ENCODE data around the gene WNT5B.
"Not testable (repeated sequence)": the region's sequence is repeated elsewhere in the genome, so short reads cannot be mapped to it uniquely, and the experiment has no call there.

The WNT5B gene

DNA sequence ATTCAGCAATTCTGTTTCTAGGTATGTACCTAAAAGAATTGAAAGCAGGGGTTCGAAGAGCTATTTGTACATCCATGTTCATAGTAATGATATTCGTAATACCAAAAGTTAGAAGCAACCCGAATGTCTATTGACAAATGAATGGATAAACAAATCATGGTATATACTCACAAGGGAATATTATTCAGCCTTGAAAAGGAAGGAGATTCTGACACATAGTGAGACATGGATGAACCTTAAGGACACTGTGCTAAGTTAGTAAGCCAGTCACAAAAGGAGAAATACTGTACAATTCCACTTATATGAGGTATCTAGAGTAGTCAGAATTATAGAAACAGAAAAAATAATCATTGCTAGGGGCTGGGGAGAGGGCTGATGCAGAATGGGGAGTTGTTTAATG is 30.3 kb upstream of the WNT5B start:
- no peak for DNase-seq (ENCODE audit: low spot score)

DNA sequence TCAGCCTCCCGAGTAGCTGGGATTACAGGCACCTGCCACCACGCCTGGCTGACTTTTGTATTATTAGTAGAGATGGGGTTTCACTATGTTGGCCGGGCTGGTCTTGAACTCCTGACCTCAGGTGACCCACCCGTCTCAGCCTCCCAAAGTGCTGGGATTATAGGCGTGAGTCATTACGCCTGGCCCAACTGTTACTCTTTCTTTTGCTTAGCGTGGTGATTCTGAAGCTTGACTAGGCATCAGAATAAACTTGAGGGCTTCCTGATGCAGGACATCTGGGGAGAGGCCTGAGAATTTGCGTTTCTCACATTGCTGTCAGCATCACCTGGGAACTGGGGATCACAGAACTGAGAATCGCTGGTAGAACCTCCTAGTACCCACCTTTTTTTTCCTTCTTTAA is 26.3 kb upstream of the WNT5B start:
- not testable (repeated sequence) for DNase-seq (ENCODE audit: low spot score)

DNA sequence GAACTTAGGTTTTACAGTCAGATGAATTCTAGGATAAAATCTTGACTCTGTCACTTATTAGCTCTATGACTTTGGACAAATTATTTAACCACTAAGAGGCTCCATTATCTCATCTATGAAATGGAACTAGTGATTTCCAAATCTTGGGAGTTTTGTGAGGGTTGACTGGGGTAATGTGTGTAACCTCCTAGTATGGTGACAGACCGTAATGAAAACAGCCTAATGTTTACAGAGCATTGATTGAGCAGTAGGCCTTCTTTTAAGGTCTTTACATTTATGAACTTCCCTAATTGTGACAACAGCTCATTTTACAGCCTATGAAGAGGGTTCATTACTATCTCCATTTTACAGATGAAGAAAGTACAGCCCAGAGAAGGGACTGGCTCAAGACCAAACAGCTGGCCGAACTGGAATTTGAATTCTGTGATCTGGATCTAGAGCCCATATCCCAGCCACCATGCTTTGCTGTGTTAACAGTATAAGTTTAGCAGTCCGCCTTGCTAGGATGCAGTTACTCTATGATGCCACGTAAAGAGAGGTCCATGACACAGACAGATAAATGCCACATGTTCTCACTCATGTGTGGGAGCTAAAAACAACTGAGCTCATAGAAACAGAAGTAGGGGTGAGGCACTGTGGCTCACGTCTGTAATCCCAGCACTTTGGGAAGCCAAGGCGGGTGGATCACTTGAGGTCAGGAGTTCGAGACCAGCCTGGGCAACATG is 25.6 kb upstream of the WNT5B start:
- no peak for DNase-seq (ENCODE audit: low spot score)

DNA sequence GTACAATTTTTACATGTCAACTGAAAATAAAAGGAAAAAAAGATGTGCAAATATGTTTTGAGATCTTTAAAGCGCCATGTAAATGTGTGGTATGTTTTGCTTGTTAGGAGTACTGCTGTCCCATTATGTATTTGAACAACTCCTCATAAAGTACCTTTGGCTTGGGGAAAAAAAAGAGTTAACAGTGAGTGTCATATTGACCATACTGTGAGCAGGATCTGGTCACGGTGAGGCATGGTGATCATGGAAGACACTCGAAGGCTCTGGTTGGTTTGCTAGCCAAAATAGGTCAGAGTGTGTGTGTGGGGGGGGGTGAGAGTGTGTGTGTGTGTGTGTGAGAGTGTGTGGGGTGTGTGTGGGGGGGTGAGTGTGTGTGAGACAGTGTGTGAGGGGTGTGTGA is 24.6 kb upstream of the WNT5B start:
- no peak for DNase-seq (ENCODE audit: low spot score)

DNA sequence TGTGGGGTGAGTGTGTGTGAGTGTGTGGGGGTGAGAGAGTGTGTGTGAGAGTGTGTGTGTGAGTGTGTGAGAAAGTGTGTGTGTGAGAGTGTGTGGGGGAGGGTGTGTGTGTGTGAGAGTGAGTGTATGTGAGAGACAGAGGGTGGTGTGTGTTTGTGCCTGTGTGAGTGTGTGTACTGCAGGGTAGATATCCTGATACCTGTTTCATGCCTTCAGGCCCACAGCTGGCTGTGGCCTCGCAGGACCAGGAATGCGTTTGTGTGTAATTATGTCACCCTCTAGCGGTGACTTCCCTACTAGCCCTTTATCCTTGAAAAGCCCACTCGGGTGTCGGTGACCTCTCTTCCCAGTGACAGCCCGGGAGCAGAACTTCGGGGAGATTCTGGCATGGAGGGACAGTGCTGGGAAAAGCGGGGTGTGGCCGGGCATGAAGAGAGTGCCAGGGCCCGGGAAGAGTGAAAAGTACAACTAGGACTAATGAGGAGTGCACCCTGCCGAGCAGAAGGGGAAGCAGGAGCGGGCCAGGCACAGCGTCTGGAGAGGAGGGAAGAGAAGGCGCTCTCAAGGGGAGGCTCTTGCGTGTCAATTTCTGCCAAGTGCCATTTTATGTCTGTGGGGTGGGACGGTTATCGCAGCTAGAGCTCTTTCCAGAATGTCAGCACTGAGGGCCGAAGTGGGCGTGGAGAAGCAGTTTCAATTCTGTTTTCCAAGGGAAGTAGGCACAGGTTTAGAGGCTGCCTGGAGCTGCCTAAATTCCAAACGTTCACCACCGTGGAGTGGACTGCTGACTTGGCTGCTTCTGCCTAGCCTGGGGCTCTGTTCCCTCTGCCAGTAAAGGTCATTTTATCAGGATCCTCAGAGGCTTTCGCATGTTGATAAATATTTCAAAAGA is 23.7 kb upstream of the WNT5B start:
- peak; percentile 78 for DNase-seq (ENCODE audit: low spot score)

DNA sequence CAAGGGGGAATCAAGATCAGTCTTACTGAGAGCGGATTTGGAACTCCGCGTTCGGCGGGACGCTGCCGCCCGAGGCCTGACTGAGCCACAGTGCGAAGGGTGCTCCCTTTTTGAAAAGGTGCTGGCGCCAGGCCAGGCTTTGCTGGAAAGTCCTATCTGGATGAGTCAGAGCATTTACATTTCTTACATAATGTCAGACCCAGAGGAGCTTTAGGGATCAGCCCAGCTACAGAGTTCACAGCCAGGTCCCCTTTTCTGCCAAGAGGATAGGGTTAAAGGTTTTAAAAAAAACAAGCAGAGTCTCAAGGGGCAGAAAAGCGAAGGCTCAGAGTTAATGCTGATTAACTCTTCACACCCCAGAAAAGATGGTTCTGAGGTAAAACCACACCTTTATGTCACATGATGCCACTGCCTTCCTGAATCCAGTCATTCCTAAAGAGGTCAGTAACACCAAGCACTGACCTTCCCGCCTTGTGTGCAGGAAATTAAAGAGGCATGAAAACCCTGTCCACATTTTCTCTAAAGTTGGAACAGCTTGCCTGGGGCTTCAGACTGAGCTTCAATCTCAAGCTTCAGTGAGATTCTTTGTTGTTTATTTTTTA is 22.9 kb upstream of the WNT5B start:
- peak; percentile 69 for DNase-seq (ENCODE audit: low spot score)

DNA sequence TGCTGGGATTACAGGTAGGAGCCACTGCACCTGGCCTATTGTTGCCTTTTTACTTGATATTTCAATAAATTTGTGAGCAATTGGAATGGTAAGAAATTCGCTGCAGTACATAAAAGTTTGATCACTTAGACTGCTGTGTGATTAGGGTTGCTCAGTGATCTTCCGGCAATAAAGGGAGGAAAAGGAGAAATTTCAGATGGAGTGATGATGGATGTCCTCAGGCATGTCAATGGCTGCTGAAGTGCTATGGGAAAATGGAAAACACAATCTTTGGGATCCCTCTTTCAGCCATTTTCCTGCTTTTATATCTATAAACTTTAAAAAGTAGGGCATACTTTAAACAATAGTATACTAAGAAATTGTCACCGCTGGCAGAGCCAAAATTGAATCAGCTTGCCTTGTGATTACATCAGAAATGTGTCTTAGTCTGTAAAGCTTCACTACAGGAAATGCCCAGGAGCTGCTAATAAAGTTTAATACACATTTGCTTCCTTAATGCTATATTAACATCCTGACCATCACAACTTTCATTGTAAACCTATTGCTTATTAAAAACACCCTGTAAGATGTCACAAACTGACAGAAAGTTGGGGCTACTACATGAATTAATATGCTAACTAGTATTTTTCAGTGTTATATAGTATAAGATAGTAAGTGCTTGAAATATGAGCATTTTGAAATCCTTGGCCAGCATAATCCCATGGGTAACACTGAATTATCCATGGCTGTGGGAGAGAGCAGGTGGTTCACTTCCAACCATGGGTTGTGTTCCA is 20.9 kb upstream of the WNT5B start:
- DNase-seq (ENCODE audit: low spot score) = no peak

DNA sequence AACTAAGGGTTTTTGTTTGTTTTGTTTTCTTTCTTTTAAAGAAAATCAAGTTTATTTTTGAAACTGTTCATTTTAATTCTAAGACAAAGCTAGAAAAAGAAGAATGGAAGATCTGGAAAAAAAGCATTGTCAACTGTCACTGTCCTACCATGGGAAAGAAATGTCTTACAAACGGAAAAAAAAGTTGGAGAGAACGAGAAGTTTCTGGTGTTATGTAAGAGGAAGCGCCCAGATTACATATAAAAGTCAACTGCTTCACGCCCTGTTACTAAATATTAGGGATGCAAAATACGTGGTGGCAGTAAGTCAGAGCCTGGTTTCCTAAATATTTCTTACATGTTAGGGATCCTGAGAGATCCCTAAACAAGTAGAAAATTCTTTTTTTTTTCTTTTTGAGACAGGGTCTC is 20.3 kb upstream of the WNT5B start:
- no peak for DNase-seq (ENCODE audit: low spot score)

DNA sequence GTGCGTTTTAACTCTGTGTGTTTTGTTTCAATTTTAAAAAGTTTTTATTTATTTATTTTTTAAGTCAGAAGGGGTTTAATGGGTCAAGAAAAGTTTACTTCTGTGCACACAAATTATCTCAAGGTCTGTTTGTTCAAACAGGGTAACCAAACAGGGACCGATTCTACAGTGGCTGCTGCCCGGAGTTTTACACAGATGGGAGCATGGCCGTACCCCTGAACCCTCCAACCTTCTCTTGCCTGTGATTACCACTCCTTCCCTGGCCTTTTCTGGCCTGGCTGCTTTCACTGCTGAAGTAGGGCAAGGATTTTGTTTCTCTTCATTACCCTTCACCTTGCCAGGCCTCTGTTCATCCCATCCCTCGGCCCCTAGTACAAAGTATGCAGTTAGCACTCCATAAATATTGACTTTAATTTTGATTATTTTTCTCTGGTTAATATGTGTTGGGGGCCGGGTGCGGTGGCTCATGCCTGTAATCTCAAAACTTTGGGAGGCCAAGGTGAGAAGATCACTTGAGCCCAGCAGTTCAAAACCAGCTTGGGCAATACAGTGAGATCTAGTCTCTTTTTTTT is 18.9 kb upstream of the WNT5B start:
- no peak for DNase-seq (ENCODE audit: low spot score)

DNA sequence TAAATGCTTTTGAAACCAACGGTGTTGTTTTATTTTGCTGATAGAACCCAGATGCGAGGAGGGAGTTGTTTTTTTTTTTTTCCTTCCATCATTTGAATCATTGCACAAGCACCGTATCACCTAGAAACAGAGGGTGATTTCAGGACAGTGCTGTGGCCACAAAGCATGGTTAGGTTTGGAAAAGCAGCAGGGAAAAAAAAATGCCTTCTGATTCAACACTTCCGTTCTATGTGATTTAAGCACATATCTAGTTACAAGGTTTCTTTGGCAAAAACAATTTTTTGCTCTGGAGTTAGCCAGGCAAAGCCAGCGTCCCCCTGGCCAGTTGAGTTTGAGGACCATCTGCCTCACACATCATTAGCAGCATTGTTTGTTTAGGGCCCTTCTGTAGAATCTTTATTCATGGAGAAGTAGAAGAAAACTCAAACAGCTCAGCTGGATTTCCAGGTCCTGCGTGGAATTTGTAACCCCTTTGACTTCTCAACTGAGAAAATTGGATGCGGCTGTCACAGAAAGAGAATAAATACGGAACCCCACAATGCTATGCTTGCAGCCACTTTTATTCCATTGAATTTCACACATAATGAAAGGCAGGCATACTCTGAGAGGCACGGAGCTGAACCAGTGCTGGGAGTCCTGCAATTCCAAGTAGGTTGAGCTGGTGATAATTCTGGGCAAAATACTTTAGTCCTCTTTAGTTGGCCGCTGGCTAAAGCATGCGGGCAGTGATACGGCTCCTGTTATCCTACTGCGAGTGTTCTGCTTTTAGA is 17.0 kb upstream of the WNT5B start:
- DNase-seq (ENCODE audit: low spot score) = no peak

DNA sequence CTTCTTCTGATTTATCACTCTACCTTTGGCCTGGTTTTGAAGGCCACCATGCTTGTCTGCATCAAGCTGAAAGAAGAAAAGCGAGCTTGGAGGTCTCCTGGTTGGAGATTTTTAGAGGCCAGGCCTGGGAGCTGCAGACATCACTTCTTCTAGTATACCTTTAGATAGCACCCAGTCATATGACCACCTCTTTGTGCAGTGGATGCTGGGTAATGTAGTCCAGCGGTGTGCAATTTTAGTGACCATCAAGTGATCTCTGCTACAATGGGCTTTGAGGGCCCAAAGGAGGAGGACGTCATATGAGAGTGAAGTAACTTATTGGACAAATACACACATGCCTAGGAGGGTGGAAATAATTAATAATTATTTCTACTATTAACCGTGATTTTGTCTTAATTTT is 15.2 kb upstream of the WNT5B start:
- DNase-seq (ENCODE audit: low spot score) = no peak

DNA sequence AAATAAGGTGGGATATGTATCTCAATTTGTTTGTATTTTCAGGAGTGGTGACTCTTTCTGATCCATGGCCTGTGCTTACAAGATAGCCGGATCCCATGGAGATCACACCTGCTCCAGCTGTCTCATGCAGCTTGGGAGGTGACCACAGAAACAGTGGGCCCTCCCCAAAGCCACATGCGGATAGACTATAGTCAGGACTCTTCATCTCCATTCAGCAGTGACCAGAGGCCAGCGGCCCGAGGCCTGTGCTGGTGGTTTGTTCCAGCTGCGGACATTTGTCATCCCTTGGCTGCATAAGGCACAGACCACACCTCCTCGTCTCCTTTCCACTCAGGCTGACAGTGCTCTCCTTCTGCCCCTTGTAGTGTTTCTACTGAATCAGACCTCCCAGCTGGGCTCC is 14.7 kb upstream of the WNT5B start:
- no peak for DNase-seq (ENCODE audit: low spot score)

DNA sequence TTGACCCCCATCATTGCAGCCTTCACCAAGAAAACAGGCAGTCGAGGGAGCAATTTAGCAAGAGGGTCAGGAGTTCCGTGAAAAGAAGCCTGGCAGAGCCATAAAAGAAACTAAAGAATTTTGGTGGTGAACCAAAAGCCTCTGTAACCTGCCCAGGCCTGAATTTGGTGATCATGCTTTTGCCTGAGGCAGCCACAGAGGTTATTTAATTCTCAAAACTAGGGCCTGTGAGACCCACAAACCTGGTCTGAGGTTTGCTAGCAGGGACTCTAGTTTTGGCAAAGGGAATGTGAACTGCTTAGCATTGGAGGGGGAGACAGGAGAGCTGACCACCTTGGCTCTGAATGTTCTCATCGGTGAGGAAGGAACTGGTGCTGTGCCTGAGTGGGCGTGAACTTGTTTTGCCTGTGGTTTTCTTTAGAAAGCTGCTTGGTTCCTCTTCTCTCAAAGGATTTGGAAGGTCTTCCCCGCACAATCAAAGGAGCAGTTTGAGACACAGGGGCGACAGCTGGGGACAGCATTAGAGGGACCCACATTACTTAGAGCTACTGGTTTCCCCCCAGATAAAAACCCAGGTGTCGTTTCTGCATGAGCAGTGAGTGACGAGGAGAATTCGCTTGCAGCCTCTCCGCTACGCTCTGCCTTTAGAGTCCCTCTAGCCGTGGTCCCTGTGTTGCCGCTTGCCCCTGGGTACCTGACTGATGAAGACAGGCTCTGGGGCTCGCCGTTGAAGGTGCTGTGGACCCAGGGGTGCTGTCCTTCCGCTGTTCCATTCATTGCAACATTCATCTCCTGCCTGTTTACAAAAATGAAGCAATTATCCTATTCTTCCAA is 12.6 kb upstream of the WNT5B start:
- no peak for DNase-seq (ENCODE audit: low spot score)

DNA sequence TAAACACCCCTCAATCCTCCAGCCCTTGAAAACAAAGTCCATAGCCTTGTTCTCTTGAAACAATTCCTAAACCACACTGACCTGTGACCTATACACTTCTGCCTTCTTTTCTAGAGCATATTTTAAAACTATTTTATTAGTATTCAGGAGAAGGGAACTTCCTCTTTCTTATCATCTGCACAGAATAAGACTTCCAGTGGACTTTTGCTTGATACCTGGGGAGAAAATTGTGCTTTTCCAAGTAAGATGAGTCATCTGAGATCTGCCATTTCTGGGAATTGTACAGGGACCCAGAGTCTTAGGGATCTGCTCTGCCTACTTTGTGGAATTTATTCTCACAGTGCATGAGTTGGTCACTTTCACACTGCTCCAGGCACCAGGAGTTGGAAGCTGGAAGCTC is 10.5 kb upstream of the WNT5B start:
- DNase-seq (ENCODE audit: low spot score) = no peak

DNA sequence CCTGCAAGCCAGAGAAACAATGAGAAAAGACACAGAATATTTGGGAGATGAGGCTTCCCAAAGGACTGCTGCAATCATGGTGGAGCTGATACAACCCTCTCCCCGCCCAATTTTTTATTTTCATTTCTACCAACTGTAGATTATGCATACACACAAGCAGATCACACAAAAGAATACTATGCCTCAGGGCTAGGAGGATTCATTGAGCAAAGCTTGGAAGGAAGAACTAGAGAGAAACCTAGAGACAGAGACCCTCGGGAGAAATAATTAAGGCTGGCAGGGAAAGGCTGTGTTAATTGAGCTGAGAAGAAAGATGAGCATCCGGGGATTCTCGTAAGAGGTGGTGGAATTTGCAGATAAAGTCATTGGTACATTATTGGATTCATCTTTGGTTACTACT is 9.9 kb upstream of the WNT5B start:
- no peak for DNase-seq (ENCODE audit: low spot score)

DNA sequence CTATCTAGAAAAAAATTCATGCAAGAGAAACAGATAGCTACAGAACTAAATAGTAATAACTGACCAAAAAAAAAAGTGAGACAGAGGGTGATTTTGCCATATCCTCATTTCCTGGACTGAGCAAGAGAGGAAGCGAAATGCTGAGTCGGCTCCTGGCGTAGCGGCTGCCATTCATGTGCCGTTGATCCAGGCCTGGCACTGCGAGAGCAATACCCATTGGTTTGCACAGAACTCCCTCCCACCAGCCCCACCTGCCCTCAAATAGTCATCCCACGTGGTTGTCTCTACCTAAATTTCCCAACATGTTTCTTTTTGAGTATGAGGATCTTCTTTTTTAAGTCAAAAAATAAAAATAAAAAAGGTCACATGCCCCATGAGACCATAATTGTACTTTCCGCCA is 9.4 kb upstream of the WNT5B start:
- DNase-seq (ENCODE audit: low spot score) = no peak

DNA sequence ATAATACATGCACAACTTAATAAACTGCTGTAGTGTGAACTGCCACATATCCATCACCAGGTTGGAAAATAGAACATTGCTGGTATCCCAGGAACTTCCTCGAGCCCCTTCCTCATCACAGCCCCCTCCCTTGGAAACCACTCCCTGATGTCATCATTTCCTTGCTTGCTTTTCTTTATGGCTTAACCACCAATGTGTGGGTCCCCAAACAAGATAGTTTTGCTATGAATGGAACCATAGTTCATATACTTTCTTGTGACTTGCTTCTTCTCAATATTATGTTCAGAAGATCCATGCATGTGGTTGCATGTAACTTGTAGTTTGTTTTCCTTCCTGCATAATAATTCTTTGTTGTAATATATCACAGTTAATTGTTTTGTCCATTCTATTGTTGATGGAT is 8.9 kb upstream of the WNT5B start:
- no peak for DNase-seq (ENCODE audit: low spot score)

DNA sequence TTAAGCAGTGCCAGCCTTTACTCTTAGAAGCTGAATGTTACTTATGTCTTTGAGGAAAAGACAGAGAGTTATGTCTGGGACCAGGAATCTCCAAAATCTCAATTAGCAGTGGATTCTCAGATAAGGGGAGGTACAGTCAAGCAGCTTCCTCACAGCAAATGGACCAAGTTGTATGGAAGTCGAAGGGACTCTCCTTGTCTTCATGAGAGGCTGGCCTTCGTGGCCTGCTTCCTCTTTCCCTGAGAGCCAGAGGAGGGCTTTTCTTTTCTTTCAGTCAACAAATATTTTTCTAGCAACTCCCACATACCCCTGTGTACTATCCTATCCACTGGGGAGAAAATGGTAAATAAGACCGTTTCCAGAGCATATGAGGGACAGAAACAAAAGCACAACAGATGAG is 6.6 kb upstream of the WNT5B start:
- DNase-seq (ENCODE audit: low spot score) = no peak

DNA sequence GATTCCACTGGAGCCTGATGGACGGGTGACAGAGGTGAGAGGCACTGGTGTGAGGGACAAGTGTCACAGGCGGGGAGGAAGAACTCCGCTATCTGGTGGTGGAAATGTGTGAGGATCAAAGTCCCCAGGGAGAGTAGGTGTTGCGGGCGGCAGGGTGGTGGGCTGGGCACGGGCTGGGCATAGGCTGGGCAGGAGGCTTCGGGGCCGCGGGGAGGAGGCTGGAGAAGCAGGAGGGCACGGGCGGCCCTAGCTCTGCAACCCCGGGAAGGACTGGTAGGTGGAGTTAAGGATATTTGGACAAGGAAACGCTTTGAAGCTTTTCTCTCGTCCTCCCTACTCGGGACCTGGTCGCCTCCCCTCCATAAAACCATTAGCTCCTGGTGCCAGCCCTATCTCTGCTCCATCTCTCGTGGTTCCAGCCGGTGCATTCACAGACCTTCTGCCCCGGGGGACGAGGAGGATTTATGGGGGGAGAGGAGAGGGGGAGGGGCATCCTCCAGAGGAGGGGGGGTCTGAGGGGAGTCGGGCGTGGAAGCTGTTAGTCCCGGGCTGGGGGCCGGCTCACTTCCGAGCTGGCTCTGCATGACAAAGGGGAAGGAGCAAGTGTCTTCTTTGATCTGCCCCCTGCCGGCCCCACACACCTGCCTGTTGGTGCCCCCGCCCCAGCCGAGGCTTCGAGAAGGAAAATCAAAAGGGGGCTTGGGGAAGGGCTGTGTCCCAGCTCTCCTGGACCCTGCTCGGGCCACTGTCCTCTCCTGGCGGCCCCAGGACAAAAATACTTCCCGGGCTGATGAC is 504 bp downstream of the WNT5B start:
- no peak for DNase-seq (ENCODE audit: low spot score)

Data from CD4-positive, alpha-beta T cell treated with Interleukin-2 at 100 ng/mL for 4 hours (primary cell).